ENCODE data around the gene LAMA2.

DNA sequence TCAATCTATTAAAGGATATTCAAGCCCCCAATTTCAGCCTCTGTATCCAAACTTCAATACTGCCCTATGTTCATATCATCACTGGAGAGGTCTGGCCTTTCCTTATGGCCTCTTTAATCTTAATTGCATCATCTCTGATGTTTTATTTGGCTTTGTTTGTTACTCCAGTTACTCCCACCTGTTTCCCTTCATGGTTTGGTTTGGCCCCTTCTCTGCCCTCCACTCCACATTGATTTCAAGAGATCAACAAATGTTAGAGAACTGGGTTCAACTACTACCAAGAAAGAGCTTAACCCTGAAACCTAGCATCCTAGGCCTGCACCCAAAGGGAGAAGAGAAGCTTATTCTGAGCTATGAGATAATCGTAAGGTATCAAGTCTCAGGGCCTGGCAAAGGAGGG is 221.6 kb downstream of the LAMA2 start:
- TF ChIP-seq, protein P1, sequence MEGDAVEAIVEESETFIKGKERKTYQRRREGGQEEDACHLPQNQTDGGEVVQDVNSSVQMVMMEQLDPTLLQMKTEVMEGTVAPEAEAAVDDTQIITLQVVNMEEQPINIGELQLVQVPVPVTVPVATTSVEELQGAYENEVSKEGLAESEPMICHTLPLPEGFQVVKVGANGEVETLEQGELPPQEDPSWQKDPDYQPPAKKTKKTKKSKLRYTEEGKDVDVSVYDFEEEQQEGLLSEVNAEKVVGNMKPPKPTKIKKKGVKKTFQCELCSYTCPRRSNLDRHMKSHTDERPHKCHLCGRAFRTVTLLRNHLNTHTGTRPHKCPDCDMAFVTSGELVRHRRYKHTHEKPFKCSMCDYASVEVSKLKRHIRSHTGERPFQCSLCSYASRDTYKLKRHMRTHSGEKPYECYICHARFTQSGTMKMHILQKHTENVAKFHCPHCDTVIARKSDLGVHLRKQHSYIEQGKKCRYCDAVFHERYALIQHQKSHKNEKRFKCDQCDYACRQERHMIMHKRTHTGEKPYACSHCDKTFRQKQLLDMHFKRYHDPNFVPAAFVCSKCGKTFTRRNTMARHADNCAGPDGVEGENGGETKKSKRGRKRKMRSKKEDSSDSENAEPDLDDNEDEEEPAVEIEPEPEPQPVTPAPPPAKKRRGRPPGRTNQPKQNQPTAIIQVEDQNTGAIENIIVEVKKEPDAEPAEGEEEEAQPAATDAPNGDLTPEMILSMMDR (IDR thresholded peaks at IDR 0.05), result no peak
- TF ChIP-seq SIN3A (IDR thresholded peaks at IDR 0.05; ENCODE audit: borderline replicate concordance, insufficient read depth, low read depth, low read length) (no peak), TCF7L2 (IDR thresholded peaks at IDR 0.05; ENCODE audit: low read depth, low read length) (no peak)
